Measurements from ENCODE around the gene PAPPA.

Gene PAPPA

GRCh38 chr9:116361547-116361946 is 208.0 kb downstream of the PAPPA start:
- no peak overlapping the region for H3K9ac ChIP-seq (ENCODE audit: low read length)
- H2AFZ ChIP-seq (ENCODE audit: low read depth, low read length, severe bottlenecking), result no peak overlapping the region
- no peaks in the 10 kb centered on the region for H3K9me2 ChIP-seq (replicated peaks; ENCODE audit: insufficient read depth, low read length)
- H3F3A ChIP-seq (ENCODE audit: insufficient read depth), result no peaks in the 10 kb centered on the region
- H3K4me3 ChIP-seq (ENCODE audit: insufficient read depth, low read length, poor library complexity, severe bottlenecking), result no peak overlapping the region
- no peak overlapping the region for H3K27ac ChIP-seq (ENCODE audit: low read depth, low read length)
- no peaks in the 10 kb centered on the region for H3K79me2 ChIP-seq (ENCODE audit: insufficient read depth, low read length)
- no peaks in the 10 kb centered on the region for H3K36me3 ChIP-seq (ENCODE audit: low read length)
- H4K20me1 ChIP-seq (ENCODE audit: low read depth, low read length), result no peaks in the 10 kb centered on the region
- no peaks in the 10 kb centered on the region for H3K27me3 ChIP-seq (ENCODE audit: low read length)
- H3K4me2 ChIP-seq (ENCODE audit: low read depth, low read length, poor library complexity, severe bottlenecking), result no peak overlapping the region
- no peaks in the 10 kb centered on the region for H3K9me3 ChIP-seq (ENCODE audit: insufficient read depth, low read length)
- TF ChIP-seq CTCF (IDR thresholded peaks at IDR 0.05; ENCODE audit: insufficient read depth, low read length, poor library complexity, severe bottlenecking), result no peak
- TF ChIP-seq EZH2phosphoT487 (conservative IDR thresholded peaks at IDR 0.05; ENCODE audit: low read length), result no peak

GRCh38 chr9:116362493-116362892 is 208.9 kb downstream of the PAPPA start:
- Histone ChIP-seq H3K79me2 (ENCODE audit: insufficient read depth, low read length) (no peaks in the 10 kb centered on the region), H4K20me1 (ENCODE audit: low read depth, low read length) (no peaks in the 10 kb centered on the region), H2AFZ (ENCODE audit: low read depth, low read length, severe bottlenecking) (no peak overlapping the region), H3K4me3 (ENCODE audit: insufficient read depth, low read length, poor library complexity, severe bottlenecking) (no peak overlapping the region), H3K27me3 (ENCODE audit: low read length) (no peaks in the 10 kb centered on the region), H3K27ac (ENCODE audit: low read depth, low read length) (no peak overlapping the region), H3K36me3 (ENCODE audit: low read length) (no peaks in the 10 kb centered on the region), H3K9me3 (ENCODE audit: insufficient read depth, low read length) (no peaks in the 10 kb centered on the region), H3F3A (ENCODE audit: insufficient read depth) (no peaks in the 10 kb centered on the region), H3K4me2 (ENCODE audit: low read depth, low read length, poor library complexity, severe bottlenecking) (no peak overlapping the region), H3K9me2 (replicated peaks; ENCODE audit: insufficient read depth, low read length) (no peaks in the 10 kb centered on the region), H3K9ac (ENCODE audit: low read length) (no peak overlapping the region)
- no peak for TF ChIP-seq EZH2phosphoT487 (conservative IDR thresholded peaks at IDR 0.05; ENCODE audit: low read length)
- TF ChIP-seq CTCF (IDR thresholded peaks at IDR 0.05; ENCODE audit: insufficient read depth, low read length, poor library complexity, severe bottlenecking), result no peak

- no peaks in the 10 kb centered on the region for H3K79me2 ChIP-seq (ENCODE audit: insufficient read depth, low read length)
- no peak for TF ChIP-seq EZH2phosphoT487 (conservative IDR thresholded peaks at IDR 0.05; ENCODE audit: low read length)
- TF ChIP-seq CTCF (IDR thresholded peaks at IDR 0.05; ENCODE audit: insufficient read depth, low read length, poor library complexity, severe bottlenecking), result no peak
- no peaks in the 10 kb centered on the region for H3K9me3 ChIP-seq (ENCODE audit: insufficient read depth, low read length)
- H4K20me1 ChIP-seq (ENCODE audit: low read depth, low read length), result no peaks in the 10 kb centered on the region
- H3K9ac ChIP-seq (ENCODE audit: low read length), result no peak overlapping the region
- no peaks in the 10 kb centered on the region for H3K27me3 ChIP-seq (ENCODE audit: low read length)
- no peaks in the 10 kb centered on the region for H3F3A ChIP-seq (ENCODE audit: insufficient read depth)
- no peaks in the 10 kb centered on the region for H3K9me2 ChIP-seq (replicated peaks; ENCODE audit: insufficient read depth, low read length)
- no peak overlapping the region for H2AFZ ChIP-seq (ENCODE audit: low read depth, low read length, severe bottlenecking)
- no peaks in the 10 kb centered on the region for H3K36me3 ChIP-seq (ENCODE audit: low read length)
- no peak overlapping the region for H3K4me2 ChIP-seq (ENCODE audit: low read depth, low read length, poor library complexity, severe bottlenecking)
- no peak overlapping the region for H3K4me3 ChIP-seq (ENCODE audit: insufficient read depth, low read length, poor library complexity, severe bottlenecking)
- no peak overlapping the region for H3K27ac ChIP-seq (ENCODE audit: low read depth, low read length)
These were observed 211.5 kb downstream of the PAPPA start for GRCh38 chr9:116365056-116365471.

Data from SU-DHL-6 (cell line).